HepG2 (cell line): ENCODE data around the gene ODAD4. TPM values are rescaled to one million over a fixed set of nuclear protein-coding genes. Genes with fewer than 3 reads are reported as not detected.

ENCODE experiments used
- DPF2 ChIP-seq: sonication (generic); formaldehyde crosslinking; IDR thresholded peaks from 2 replicates; pipeline ENCODE4 v1.4.0; 2020; ENCODE audit warnings: mild to moderate bottlenecking, low read depth, missing genetic modification reagents, borderline replicate concordance
- HNF4A ChIP-seq: sonication (generic); formaldehyde crosslinking; IDR thresholded peaks from 2 replicates; pipeline ENCODE4 v1.4.0; 2020; ENCODE audit warnings: missing genetic modification reagents
- ISL2 ChIP-seq: sonication (generic); formaldehyde crosslinking; IDR thresholded peaks from 2 replicates; pipeline ENCODE4 v1.5.0; 2020; ENCODE audit warnings: missing genetic modification reagents
- RXRB ChIP-seq: IDR thresholded peaks from 2 replicates; pipeline ENCODE4 v1.6.1; 2016; ENCODE audit warnings: borderline replicate concordance, missing genetic modification reagents, missing compliant biosample characterization
- ZNF121 ChIP-seq: sonication (generic); formaldehyde crosslinking; IDR thresholded peaks from 2 replicates; pipeline ENCODE4 v1.5.0; 2020; ENCODE audit warnings: mild to moderate bottlenecking, missing genetic modification reagents
- ZNF180 ChIP-seq: sonication (generic); formaldehyde crosslinking; IDR thresholded peaks from 2 replicates; pipeline ENCODE4 v1.4.0; 2020; ENCODE audit warnings: low read depth, missing genetic modification reagents, borderline replicate concordance
- ZNF230 ChIP-seq: sonication (generic); formaldehyde crosslinking; IDR thresholded peaks from 2 replicates; pipeline ENCODE4 v1.4.0; 2020; ENCODE audit warnings: mild to moderate bottlenecking, missing genetic modification reagents
- polyA plus RNA-seq, 8 experiments: library from polyadenylated mRNA; depleted of rRNA in 3 of 8; stranded (reverse) in 7 of 8; unstranded in 1 of 8; fragments of >200 nt; fragmentation: Illumina TruSeq in 4 of 8; extraction: Trizol in 4 of 8; gene quantifications; 2 replicates each; pipeline versions ENCODE4 v1.2.1 to v1.2.3, GENCODE V29; 2011 to 2016; ENCODE audit warnings: low read depth in 4 of 8, missing spikeins in 1 of 8, mixed read lengths in 1 of 8; ENCODE audit not compliant: insufficient read depth in 1 of 8
- total RNA-seq, 5 experiments: library from RNA; depleted of rRNA; stranded (reverse); fragments of >200 nt; fragmentation: Illumina TruSeq; extraction: Trizol; gene quantifications; 2 replicates each; pipeline ENCODE4 v1.2.3, GENCODE V29; 2016; ENCODE audit warnings: low read depth in 1 of 5
- TF ChIP-seq, protein P1 (sequence below): sonication (generic); formaldehyde crosslinking; IDR thresholded peaks from 2 replicates; pipeline ENCODE4 v1.5.0; 2020; ENCODE audit warnings: mild to moderate bottlenecking, missing genetic modification reagents, borderline replicate concordance
- TF ChIP-seq, protein P2 (sequence below): sonication (generic); formaldehyde crosslinking; IDR thresholded peaks from 2 replicates; pipeline ENCODE4 v1.4.0; 2020; ENCODE audit warnings: mild to moderate bottlenecking, missing genetic modification reagents
- TF ChIP-seq, protein P3 (sequence below): IDR thresholded peaks from 2 replicates; pipeline ENCODE4 v1.6.1; 2016; ENCODE audit warnings: low read depth, control low read depth
- TF ChIP-seq, protein P4 (sequence below): sonication (generic); formaldehyde crosslinking; IDR thresholded peaks from 2 replicates; pipeline ENCODE4 v1.4.0; 2020; ENCODE audit warnings: missing genetic modification reagents, mild to moderate bottlenecking, borderline replicate concordance
- TF ChIP-seq, protein P5 (sequence below): sonication (generic); formaldehyde crosslinking; IDR thresholded peaks from 2 replicates; pipeline ENCODE4 v1.5.1; 2020; ENCODE audit warnings: mild to moderate bottlenecking, missing genetic modification reagents, borderline replicate concordance
- TF ChIP-seq, protein P6 (sequence below): sonication (generic); formaldehyde crosslinking; IDR thresholded peaks from 2 replicates; pipeline ENCODE4 v1.5.0; 2020; ENCODE audit warnings: mild to moderate bottlenecking, missing genetic modification reagents, borderline replicate concordance
- TF ChIP-seq, protein P7 (sequence below): sonication (generic); formaldehyde crosslinking; IDR thresholded peaks from 2 replicates; pipeline ENCODE4 v1.8.0; 2022; ENCODE audit warnings: missing genetic modification reagents, low read depth, mild to moderate bottlenecking, borderline replicate concordance

The ODAD4 gene
- total and polyA plus RNA-seq, 2 of the 13 experiments (the other 11 are each of a cell fraction or from before 2014, with no cell fraction given): 0.48 to 0.53 TPM

DNA sequence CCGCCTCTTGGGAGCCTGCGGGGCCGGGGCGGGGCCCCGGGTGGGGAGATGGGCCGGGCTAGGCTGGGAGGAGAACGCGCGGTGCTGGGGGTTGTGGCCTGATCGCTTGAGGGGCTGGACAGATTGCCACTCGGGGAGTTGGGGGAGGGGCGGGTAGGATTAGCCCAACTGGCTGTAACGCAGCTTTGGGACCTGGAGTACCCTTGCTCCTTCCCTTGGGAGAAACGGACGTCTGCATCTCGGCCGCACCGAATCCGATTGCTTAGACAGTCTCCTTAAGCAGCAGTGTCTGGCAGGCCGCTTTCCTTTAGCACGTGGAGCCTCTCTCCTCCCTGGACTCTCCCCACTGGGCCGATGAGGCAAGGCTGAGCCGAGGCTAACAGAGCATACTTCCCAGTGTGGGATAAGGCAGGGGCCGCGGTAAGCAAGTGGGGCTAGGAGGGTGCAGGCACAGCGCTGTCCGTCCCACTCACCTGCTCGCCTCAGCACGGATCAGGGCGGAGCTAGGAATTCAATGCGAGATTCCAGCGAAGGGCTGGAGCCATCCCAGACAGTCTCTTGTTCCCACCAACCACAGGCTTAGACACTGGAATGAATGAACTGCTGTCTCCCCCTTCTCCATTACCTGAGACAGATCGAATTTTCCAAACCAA is 11.1 kb upstream of the ODAD4 start (continued):
- TF ChIP-seq, protein P1, sequence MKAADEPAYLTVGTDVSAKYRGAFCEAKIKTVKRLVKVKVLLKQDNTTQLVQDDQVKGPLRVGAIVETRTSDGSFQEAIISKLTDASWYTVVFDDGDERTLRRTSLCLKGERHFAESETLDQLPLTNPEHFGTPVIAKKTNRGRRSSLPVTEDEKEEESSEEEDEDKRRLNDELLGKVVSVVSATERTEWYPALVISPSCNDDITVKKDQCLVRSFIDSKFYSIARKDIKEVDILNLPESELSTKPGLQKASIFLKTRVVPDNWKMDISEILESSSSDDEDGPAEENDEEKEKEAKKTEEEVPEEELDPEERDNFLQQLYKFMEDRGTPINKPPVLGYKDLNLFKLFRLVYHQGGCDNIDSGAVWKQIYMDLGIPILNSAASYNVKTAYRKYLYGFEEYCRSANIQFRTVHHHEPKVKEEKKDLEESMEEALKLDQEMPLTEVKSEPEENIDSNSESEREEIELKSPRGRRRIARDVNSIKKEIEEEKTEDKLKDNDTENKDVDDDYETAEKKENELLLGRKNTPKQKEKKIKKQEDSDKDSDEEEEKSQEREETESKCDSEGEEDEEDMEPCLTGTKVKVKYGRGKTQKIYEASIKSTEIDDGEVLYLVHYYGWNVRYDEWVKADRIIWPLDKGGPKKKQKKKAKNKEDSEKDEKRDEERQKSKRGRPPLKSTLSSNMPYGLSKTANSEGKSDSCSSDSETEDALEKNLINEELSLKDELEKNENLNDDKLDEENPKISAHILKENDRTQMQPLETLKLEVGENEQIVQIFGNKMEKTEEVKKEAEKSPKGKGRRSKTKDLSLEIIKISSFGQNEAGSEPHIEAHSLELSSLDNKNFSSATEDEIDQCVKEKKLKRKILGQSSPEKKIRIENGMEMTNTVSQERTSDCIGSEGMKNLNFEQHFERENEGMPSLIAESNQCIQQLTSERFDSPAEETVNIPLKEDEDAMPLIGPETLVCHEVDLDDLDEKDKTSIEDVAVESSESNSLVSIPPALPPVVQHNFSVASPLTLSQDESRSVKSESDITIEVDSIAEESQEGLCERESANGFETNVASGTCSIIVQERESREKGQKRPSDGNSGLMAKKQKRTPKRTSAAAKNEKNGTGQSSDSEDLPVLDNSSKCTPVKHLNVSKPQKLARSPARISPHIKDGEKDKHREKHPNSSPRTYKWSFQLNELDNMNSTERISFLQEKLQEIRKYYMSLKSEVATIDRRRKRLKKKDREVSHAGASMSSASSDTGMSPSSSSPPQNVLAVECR: peak; percentile 49
- TF ChIP-seq, protein P2, sequence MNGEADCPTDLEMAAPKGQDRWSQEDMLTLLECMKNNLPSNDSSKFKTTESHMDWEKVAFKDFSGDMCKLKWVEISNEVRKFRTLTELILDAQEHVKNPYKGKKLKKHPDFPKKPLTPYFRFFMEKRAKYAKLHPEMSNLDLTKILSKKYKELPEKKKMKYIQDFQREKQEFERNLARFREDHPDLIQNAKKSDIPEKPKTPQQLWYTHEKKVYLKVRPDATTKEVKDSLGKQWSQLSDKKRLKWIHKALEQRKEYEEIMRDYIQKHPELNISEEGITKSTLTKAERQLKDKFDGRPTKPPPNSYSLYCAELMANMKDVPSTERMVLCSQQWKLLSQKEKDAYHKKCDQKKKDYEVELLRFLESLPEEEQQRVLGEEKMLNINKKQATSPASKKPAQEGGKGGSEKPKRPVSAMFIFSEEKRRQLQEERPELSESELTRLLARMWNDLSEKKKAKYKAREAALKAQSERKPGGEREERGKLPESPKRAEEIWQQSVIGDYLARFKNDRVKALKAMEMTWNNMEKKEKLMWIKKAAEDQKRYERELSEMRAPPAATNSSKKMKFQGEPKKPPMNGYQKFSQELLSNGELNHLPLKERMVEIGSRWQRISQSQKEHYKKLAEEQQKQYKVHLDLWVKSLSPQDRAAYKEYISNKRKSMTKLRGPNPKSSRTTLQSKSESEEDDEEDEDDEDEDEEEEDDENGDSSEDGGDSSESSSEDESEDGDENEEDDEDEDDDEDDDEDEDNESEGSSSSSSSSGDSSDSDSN (CRISPR knock-in tag): no peak; the same call in 1 of the 2 replicates
- TF ChIP-seq HNF4A: 0 out of 2 replicates have a peak, but pooled peaks have one; percentile 4
- TF ChIP-seq, protein P3, sequence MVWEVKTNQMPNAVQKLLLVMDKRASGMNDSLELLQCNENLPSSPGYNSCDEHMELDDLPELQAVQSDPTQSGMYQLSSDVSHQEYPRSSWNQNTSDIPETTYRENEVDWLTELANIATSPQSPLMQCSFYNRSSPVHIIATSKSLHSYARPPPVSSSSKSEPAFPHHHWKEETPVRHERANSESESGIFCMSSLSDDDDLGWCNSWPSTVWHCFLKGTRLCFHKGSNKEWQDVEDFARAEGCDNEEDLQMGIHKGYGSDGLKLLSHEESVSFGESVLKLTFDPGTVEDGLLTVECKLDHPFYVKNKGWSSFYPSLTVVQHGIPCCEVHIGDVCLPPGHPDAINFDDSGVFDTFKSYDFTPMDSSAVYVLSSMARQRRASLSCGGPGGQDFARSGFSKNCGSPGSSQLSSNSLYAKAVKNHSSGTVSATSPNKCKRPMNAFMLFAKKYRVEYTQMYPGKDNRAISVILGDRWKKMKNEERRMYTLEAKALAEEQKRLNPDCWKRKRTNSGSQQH: peak; percentile 70
- TF ChIP-seq DPF2 (CRISPR knock-in tag): no peak
- no peak for TF ChIP-seq ZNF121 (CRISPR knock-in tag)
- TF ChIP-seq, protein P4, sequence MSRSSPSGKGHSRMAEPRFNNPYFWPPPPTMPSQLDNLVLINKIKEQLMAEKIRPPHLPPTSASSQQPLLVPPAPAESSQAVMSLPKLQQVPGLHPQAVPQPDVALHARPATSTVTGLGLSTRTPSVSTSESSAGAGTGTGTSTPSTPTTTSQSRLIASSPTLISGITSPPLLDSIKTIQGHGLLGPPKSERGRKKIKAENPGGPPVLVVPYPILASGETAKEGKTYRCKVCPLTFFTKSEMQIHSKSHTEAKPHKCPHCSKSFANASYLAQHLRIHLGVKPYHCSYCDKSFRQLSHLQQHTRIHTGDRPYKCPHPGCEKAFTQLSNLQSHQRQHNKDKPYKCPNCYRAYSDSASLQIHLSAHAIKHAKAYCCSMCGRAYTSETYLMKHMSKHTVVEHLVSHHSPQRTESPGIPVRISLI (CRISPR knock-in tag): no peak; the same call in 1 of the 2 replicates
- TF ChIP-seq RXRB (CRISPR knock-in tag): no peak; the same call in none of the 2 replicates
- TF ChIP-seq, protein P5, sequence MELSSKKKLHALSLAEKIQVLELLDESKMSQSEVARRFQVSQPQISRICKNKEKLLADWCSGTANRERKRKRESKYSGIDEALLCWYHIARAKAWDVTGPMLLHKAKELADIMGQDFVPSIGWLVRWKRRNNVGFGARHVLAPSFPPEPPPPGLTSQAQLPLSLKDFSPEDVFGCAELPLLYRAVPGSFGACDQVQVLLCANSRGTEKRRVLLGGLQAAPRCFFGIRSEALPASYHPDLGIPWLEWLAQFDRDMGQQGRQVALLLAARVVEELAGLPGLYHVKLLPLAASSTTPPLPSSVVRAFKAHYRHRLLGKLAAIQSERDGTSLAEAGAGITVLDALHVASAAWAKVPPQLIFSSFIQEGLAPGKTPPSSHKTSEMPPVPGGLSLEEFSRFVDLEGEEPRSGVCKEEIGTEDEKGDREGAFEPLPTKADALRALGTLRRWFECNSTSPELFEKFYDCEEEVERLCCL (CRISPR knock-in tag): no peak
- TF ChIP-seq ZNF230 (CRISPR knock-in tag): no peak; the same call in 1 of the 2 replicates
- no peak for TF ChIP-seq ISL2 (CRISPR knock-in tag)
- TF ChIP-seq, protein P6, sequence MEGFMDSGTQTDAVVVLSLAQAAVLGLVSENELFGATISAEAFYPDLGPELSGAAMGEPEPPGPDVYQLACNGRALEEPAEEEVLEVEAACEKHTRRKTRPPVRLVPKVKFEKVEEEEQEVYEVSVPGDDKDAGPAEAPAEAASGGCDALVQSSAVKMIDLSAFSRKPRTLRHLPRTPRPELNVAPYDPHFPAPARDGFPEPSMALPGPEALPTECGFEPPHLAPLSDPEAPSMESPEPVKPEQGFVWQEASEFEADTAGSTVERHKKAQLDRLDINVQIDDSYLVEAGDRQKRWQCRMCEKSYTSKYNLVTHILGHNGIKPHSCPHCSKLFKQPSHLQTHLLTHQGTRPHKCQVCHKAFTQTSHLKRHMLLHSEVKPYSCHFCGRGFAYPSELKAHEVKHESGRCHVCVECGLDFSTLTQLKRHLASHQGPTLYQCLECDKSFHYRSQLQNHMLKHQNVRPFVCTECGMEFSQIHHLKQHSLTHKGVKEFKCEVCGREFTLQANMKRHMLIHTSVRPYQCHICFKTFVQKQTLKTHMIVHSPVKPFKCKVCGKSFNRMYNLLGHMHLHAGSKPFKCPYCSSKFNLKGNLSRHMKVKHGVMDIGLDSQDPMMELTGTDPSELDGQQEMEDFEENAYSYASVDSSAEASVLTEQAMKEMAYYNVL (CRISPR knock-in tag): peak; percentile 59
- TF ChIP-seq, protein P7, sequence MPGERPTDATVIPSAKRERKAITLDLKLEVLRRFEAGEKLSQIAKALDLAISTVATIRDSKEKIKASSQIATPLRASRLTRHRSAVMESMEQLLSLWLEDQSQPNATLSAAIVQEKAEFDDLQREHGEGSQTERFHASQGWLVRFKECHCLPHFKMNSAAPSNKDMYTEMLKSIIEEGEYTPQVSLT: no peak
- TF ChIP-seq ZNF180: no peak
